GM19467 (cell line): Measurements from ENCODE around the gene MKI67.

Experiments used
- ATAC-seq: cut with Tn5 transposase; IDR thresholded peaks from one replicate; pipeline ENCODE4 v1.9.1; 2021; ENCODE audit warnings: mild to moderate bottlenecking, moderate library complexity; ENCODE audit not compliant: unreplicated experiment

The MKI67 gene

DNA sequence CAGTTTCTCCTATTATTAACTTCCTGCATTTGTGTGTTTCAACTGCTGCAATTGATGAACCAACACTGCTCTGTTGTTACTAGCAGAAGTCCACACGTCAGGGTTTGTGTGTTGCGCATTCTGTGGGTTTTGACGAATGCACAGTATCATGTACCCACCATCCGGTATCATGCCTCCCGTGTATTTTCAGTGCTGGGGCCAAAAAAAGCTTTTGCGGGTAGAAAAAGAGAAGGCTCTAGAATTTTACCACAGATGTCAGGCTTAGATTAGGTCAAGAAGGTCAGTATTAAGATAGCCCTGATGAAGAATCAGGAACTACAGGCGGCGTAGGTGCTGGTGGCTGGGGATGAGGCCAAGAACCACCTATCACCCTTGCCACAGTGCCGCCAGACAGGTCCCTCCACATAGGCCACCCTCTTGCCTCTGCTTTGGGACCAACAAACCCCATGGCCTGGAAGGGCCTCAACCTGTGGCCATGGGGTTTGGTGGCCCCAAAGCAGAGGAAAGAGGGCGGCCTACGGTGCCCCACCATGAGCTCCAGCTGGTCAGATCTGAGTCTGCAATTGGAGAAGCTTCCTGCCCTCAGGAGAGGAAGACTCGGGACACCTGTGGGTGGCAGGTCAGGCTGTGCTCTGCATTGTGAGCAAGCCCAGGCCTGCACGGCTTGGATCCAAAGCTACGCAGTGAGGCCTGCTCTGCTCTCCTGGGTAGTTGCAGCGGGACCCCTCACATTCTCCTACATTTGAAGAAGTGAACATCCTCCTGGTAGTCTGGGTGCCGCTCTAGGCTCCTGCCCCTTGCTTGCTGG, 71.9 kb downstream of the MKI67 start:
- ATAC-seq = no peak

DNA sequence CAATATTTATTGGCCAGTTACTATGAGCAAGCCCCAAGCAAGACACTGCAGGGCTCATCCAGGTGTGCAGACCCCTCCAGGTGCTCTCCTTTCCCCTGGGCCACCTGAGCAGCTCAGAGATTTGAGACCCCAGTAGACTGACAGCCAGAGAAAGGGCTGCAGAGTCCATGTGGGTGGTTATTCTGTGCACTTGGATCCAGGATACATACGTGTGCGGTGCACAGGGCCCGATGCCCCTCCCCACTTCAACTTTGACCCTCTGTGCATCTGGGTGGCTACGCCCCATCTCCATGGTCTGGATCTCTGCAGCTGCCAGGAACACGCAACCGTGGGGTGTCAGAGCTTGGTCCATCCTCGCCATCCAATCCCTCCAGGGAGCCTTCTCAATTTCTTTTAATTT, 72.9 kb downstream of the MKI67 start:
- no peak for ATAC-seq

DNA sequence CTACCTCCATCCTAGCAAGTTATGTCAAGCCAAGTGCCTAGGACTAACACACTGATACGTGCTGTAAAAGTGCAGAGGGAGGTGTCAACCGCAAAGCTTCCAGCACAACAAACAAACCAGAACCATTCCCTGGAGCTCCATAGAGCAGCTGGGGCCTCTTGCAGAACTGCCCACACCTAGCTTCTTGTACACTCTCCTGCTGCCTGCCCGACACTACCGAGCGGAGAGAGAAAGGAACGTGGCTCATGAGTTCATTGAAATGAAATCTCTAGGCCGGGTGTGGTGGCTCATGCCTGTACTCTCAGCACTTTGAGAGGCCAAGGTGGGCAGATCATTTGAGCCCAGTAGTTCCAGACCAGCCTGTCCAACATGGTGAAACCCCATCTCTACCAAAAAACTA, 73.5 kb downstream of the MKI67 start:
- ATAC-seq = no peak

DNA sequence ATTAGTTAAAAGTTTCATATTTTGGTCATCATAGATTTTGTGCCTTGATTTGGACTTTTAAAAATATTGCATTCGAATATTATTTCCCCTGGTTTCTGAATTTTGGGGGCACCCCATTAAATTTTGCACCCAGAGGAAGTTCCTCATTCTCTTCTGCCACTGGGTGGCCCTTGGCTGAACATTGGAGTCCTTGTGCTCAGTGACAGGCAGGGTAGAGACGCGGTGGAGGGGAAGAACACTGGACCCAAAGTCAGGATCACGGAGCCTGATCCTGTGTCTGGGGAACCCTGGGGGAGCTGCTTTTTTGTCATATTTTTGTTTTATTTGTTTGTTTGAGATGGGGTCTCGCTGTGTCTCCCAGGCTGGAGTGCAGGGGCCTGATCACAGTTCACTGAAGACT, 74.7 kb downstream of the MKI67 start:
- no peak for ATAC-seq

DNA sequence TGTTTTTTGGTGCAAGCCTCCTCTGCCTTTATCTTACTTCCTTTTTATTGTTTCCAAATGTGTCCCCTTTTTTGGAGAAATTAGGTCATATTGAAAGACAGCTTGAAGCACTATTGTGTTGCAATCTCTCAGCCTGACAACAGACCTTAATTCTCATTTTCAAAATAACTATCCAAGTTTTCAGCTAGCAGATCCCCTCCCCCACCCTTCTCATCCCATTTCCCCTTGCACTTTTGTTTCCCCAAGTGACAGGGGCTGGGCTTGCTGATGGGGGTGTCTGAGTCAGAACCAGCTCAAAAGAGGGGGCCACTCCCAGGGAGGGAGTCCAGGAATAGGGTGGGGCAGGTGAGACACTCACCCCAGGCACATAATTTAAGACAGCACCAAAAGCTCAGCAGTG, 75.3 kb downstream of the MKI67 start:
- no peak for ATAC-seq

DNA sequence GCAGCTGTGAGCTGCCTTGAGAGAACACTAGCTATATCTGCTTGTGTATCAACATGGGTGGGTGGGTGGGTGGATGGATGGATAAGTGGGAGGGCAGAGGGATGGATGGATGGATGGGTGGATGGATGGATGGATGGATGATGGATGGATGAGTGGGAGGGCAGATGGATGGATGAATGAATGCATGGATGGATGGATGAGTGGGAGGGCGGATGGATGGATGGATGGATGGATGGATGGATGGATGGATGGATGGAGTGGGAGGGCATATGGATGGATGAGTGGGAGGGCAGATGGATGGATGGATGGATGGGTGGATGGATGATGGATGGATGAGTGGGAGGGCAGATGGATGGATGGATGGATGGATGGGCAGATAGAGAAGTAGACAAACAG, 76.1 kb downstream of the MKI67 start:
- ATAC-seq = no peak

DNA sequence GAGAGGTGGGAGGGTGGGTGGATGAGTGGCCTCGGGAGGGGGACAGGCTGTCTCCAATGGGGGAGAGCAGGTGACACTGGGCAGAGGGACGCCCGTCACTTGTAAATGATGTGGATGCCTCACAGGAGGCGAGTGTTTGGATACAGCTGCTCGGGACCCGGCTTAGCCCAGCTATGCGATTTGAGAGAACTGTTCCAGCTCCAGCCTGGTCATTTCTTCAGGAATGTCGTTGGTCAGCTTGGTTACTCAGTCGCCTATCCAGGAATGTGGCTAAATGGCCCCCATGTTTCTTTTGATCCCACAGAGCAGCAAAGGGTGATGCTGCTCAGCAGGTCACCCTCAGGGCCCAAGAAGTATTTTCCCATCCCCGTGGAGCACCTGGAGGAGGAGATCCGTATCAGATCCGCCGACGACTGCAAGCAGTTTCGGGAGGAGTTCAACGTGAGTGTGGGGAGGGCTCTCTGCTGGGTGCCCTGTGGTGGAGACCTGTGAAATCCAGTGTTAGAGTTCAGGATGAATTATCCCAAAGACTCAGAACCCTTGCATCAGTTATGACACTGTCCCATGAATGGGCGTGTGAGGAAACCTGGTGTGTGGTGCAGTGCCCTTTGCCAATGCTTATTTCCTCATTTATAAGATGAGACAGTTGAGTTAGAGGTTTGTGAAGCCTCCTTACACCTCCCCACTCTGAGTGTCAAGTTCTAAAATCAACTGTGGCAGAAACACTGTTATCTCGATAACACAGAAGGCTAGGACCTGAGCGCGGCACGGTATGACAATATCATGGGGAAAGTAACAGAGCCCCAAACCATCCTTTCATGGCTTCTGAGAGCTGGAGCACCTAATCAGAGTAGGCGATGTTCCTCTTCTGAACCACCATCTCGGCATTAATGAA, 76.8 kb downstream of the MKI67 start:
- no peak for ATAC-seq

DNA sequence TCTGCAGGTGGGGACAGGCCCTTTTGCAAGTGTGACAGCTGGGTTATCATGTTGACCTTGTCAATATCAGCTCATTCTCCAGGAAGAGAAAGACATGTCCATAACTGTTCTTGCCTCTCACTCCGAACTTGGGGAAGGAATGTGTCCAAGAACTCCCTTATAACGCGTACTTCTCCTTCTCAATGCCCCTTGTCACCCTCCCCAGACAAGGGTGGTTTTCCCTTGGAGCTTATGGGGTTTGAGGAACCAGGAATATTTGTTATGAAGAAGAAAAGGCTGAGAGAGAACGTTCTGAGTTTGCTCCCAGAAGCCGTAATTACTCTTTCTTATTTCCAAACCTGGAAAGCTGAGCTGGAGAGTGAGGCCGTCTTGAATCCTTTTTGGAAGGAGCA, 77.4 kb downstream of the MKI67 start:
- ATAC-seq = no peak

DNA sequence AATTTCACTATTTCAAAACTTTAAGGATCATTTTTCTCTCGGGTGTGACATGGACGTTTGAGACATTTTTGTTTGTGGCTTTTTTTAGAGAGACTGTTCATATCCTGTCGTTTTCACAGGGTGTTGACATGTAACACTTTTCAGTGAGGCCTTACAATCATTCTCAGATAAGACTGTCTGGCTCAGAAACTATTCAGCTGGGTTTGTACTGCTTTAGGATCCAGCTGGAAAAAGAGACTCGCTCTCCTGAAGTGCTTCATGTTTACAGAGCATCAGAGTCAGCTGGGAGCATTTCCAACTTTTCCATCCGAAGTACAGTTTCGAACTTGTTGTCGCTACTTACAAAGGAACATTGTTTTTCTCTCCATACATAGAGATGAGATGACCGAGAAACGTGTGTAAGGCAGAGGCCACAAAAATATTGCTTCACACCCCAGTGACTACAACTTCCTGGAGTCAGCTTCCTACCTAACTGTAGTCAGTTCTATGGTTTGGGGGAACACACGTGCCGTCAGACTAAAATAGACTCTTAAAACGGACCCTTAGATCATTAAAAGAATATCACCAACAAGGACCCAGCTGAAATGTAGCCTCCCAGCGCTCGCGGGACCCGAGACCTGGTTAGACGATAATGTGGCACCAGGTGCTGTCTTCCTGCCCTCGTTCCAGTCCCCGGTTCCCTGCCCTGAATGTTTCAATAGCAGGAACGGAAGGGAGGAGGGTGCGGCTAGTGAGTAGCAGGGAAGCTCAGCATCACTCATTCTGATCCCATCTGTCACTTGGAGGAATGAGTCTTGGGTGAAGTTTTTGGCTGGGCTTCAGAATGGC, 78.0 kb downstream of the MKI67 start:
- peak; percentile 35 for ATAC-seq

DNA sequence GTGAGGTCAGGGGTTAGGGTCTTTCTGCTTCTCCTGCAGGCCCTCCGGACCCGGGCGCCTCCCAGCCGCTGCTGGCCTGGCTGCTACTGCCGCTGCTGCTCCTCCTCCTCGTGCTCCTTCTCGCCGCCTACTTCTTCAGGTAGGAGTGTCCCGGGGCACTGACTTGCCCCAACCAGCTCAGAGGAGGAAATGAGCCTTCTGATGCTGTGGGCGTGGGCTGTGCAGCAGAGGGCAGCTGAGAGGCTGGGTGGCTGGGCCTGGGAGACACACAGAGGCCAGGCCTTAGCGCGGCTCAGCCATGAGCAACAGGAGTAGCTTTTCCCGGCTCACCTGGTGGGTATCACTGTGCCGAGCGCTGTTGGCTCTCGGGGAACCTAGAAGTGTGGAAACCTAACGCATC, 78.9 kb downstream of the MKI67 start:
- ATAC-seq = peak; percentile 97

DNA sequence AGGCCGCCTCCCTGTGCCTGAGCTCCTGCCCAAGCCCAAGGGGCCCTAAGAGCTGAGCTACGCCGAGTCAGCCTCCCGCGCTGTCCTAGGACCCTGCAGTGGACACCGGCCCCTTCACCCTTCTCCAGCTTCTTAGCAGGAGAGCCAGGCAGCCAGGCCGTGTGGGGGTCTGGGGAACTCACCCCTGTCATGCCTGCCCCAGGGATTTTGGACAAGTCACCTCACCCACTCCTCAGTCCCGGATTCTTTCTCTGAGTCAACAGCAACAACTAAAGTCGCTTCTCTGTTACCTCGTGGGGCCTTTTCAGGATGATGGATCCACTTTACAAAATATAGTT, 79.3 kb downstream of the MKI67 start:
- ATAC-seq = no peak
